Retinal pigment epithelial cell (primary cell): ENCODE results near the gene ANKRD28.
"Not testable (repeated sequence)": the region's sequence is repeated elsewhere in the genome, so short reads cannot be mapped to it uniquely, and the experiment has no call there.

ENCODE experiments used
- DNase-seq: peaks from one replicate; pipeline ENCODE4 v3.0.0-alpha.2; 2010; ENCODE audit warnings: low read depth
- H3K4me3 ChIP-seq: 2 replicates; pipeline ENCODE4 v1.5.1; 2011; ENCODE audit warnings: mild to moderate bottlenecking, low read length, control low read depth, moderate library complexity
- TF ChIP-seq, protein P1 (sequence below): conservative IDR thresholded peaks from 2 replicates; pipeline ENCODE4 v1.5.1; 2011; ENCODE audit warnings: low read depth, low read length, control low read depth, inconsistent platforms

ANKRD28 gene

DNA sequence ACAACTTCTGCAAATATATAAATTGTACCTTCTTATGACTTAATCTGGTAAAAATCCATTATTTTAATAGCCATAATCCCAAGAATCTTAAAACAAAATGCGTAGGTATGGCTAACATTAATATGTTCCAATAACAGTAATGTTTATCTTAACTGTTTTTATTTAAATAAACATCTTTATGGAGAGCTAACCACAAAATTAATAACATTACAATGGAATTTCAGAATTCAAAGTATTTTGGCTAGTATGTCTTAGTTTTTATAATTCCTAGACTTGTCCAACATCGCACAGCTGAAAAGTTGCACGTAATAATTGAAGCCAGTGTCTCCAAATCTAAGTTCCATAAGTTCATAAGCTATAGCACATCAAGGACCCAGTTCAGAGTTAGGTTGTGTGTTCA is 47.6 kb downstream of the ANKRD28 start:
- no peak for DNase-seq
- H3K4me3 ChIP-seq, result no peak overlapping the region
- TF ChIP-seq, protein P1, sequence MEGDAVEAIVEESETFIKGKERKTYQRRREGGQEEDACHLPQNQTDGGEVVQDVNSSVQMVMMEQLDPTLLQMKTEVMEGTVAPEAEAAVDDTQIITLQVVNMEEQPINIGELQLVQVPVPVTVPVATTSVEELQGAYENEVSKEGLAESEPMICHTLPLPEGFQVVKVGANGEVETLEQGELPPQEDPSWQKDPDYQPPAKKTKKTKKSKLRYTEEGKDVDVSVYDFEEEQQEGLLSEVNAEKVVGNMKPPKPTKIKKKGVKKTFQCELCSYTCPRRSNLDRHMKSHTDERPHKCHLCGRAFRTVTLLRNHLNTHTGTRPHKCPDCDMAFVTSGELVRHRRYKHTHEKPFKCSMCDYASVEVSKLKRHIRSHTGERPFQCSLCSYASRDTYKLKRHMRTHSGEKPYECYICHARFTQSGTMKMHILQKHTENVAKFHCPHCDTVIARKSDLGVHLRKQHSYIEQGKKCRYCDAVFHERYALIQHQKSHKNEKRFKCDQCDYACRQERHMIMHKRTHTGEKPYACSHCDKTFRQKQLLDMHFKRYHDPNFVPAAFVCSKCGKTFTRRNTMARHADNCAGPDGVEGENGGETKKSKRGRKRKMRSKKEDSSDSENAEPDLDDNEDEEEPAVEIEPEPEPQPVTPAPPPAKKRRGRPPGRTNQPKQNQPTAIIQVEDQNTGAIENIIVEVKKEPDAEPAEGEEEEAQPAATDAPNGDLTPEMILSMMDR, result no peak

DNA sequence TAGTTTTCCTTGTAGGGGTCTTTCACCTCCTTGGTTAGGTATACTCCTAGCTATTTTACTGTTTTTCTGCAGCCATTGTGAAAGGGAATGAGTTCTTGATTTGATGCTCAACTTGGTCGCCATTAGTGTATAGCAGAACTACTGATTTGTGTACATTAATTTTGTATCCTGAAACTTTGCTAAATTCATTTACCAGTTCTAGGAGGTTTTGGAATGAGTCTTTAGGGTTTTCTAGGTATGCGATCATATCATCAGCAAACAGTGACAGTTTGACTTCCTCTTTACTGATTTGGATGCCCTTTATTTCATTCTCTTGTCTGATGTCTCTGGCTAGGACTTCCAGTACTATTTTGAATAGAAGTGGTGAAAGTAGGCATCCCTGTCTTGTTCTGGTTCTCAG is 51.9 kb downstream of the ANKRD28 start:
- not testable (repeated sequence) for DNase-seq

DNA sequence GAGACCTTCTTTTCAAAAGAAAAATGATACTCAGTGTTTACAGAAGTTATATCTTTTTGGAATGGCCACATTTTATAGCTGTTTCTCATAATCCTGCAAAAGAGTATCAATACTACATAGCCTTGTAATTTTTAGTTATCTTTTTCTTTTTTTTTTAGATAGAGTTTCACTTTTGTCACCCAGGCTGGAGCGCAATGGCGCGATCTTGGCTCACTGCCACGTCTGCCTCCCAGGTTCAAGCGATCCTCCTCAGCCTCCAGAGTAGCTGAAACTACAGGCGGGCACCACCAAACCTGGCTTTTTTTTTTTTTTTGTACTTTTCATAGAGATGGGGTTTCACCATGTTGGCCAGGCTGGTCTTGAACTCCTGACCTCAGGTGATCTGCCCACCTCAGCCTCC is 53.6 kb downstream of the ANKRD28 start:
- no peak for DNase-seq

More for the DNA sequence above, 51.9 kb downstream of the ANKRD28 start:
- not testable (repeated sequence) for H3K4me3 ChIP-seq

DNA sequence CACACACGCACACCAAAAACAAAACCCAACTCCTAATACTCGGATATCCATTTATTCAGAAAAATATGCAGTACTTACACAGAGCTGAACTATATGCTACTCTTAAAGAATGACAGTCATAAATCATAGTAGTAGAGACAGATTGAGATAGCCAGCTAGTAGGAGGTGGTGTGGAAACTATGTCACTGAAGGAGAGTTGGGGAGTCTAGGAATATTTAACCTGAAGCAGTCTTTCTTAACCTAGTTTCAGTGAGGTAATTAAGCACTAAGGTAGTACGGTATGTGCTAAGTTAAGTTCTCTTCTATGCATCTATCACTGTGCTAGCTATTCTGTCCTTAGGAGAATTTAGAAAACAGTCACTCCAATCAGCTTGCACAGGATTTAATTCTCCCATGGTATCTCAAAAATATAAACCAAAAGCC is 54.2 kb downstream of the ANKRD28 start:
- no peak overlapping the region for H3K4me3 ChIP-seq
- TF ChIP-seq, protein P1, result no peak
- no peak for DNase-seq

More for the DNA sequence above, 53.6 kb downstream of the ANKRD28 start:
- no peak overlapping the region for H3K4me3 ChIP-seq
- TF ChIP-seq, protein P1, result no peak

DNA sequence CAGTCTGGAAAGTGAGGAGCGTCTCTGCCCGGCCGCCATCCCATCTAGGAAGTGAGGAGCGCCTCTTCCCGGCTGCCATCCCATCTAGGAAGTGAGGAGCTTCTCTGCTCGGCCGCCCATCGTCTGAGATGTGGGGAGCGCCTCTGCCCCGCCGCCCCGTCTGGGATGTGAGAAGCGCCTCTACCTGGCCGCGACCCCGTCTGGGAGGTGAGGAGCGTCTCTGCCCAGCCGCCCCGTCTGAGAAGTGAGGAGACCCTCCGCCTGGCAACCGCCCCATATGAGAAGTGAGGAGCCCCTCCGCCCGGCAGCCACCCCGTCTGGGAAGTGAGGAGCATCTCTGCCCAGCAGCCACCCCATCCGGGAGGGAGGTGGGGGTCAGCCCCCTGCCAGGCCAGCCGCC is 55.5 kb downstream of the ANKRD28 start:
- DNase-seq, H3K4me3 ChIP-seq: not testable (repeated sequence)

DNA sequence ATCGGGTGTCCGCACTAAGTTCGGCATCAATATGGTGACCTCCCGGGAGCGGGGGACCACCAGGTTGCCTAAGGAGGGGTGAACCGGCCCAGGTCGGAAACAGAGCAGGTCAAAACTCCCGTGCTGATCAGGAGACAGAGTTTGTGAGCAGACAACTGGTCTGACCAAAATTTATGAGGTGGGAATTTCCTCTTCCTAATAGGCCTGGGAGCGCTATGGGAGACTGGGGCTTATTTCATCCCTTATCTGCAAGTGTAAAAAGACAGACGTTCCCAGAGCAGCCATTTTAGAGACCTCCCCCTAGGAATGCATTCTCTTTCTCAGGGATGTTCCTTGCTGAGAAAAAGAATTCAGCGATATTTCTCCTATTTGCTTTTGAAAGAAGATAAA is 59.2 kb downstream of the ANKRD28 start:
- DNase-seq, H3K4me3 ChIP-seq: not testable (repeated sequence)

DNA sequence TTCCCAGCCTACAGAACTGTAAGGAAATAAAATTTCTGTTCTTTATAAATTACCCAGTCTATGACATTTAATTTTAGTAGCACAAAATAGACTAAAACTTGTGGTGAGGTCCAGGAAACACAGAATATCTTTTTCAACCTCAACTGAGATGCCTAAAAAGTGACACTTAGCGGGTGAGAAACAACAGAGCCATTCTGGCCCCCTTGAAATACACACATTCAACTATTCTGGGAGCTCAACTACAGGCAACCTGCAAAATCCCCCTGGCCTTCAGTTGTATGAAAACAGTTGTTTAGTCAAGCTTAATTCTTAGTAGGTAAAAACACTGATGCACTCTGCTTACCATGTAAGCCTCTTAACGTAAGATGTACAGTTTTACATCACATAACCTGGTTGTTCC is 66.8 kb downstream of the ANKRD28 start:
- no peak overlapping the region for H3K4me3 ChIP-seq
- no peak for DNase-seq
- TF ChIP-seq, protein P1, result no peak

DNA sequence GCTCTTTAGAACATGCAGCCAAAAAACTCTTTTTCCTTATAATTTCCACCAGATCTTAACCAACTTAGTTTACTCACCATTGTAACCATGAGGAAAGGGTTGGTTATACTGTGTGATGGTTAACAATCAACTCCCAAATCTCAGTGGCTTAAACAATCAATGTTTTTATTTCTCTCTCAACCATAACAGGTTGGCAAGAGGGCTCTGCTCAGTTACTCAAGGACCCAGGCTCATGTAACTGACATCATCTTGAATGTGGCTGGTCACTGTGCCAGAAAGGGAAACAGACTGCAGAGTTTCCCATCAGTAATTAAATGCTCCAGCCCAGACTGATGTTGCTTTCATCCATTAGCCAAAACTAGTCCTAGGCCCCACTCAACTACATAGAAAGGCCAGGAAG is 69.0 kb downstream of the ANKRD28 start:
- DNase-seq, result no peak
- TF ChIP-seq, protein P1, result no peak

DNA sequence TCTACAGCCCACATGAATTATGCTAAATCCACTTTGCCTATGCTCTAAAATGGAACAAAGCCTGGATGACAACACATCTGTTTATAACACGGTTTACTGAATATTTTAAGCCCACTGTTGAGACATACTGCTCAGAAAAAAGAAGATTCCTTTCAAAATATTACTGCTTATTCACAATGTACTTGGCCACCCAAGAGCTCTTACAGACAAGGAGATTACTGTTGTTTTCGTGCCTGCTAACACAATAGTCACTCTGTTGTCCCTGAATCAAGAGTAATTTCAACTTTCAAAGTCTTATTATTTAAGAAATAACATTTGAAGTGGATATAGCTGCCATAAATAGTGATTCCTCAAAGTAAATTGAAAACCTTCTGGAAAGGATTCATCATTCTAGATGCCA is 70.9 kb downstream of the ANKRD28 start:
- DNase-seq, result no peak
- TF ChIP-seq, protein P1, result no peak
- H3K4me3 ChIP-seq, result no peak overlapping the region

More for the DNA sequence above, 69.0 kb downstream of the ANKRD28 start:
- no peak overlapping the region for H3K4me3 ChIP-seq
